ENCODE results near the gene OTUD3.

The OTUD3 gene

DNA sequence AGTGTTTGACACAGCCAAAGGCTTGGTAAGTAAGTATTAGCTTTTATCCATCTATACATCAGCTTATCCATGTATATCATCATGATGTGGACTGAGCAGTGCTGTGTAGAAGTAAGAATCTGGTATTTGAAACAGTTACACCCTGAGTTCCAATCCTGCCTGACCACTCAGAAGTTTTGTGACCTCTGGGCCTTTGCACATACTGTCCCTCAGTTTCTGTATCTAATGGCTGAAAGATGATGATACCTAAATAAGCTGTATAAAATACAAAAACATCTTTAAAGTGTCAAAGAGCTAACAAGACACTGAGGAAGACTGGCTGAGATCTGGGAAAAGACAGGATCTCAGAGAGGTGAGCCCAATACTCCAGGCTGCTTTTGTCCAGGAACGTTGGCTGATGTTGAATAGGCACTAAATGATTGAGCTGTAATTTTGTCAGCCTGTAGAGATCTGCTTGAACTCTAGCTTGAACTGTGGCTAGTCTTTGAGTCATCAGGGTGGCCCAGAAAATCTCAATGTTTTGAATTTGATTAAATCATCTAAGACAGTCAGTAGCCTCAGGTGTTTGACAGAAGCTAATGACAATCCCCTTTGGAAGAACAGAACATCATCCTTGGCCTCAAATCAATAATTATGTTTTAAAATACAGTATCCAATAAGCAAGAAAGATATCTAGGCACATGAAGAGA, 20.2 kb upstream of the OTUD3 start:
- Histone ChIP-seq H3K4me1 (ENCODE audit: control insufficient read depth, insufficient read depth, low read depth, low read length) (no peaks in the 10 kb centered on the region), H3K9ac (ENCODE audit: low read length) (no peak overlapping the region), H3K9me3 (ENCODE audit: control insufficient read depth, low read length) (peaks cover 6% of the 10 kb centered on the region), H3K36me3 (ENCODE audit: control insufficient read depth in 1 of 2, insufficient read depth in 2 of 2, low read depth in 1 of 2, low read length in 2 of 2) (no peaks in the 10 kb centered on the region), H3K4me2 (ENCODE audit: low read length, poor library complexity, severe bottlenecking) (no peak overlapping the region), H3K79me1 (replicated peaks; ENCODE audit: low read length, poor library complexity, severe bottlenecking) (no peaks in the 10 kb centered on the region), H4K8ac (ENCODE audit: low read length) (no peak overlapping the region), H3K4me3 (ENCODE audit: insufficient read depth in 1 of 2, low read depth in 1 of 2, low read length in 2 of 2) (no peak overlapping the region), H3K18ac (ENCODE audit: low read depth in 1 of 2, low read length in 2 of 2) (no peak overlapping the region), H4K91ac (ENCODE audit: low read length) (no peak overlapping the region), H2AFZ (ENCODE audit: low read depth, low read length) (no peak overlapping the region), H3K27me3 (ENCODE audit: control insufficient read depth in 1 of 2, insufficient read depth in 1 of 2, low read length in 2 of 2) (peaks cover 0 to 10% of the 10 kb centered on the region in 2 experiments), H2BK120ac (ENCODE audit: low read depth, low read length) (no peak overlapping the region), H2BK15ac (ENCODE audit: low read depth, poor library complexity, severe bottlenecking) (no peak overlapping the region), H2BK5ac (ENCODE audit: low read depth, low read length, poor library complexity, severe bottlenecking) (no peak overlapping the region), H3K27ac (ENCODE audit: low read length, poor library complexity, severe bottlenecking) (no peak overlapping the region), H2BK12ac (ENCODE audit: low read length in 2 of 2) (no peak overlapping the region), H2AK5ac (ENCODE audit: low read length, severe bottlenecking) (no peak overlapping the region), H3K4ac (ENCODE audit: low read depth in 1 of 2, low read length in 2 of 2) (no peak overlapping the region), H3K23ac (ENCODE audit: low read length in 2 of 2) (no peak overlapping the region), H3K14ac (ENCODE audit: low read length in 2 of 2) (no peak overlapping the region)
- no peak for DNase-seq
- 83% methylated on average over 1 of the region's 1 CpG for WGBS

DNA sequence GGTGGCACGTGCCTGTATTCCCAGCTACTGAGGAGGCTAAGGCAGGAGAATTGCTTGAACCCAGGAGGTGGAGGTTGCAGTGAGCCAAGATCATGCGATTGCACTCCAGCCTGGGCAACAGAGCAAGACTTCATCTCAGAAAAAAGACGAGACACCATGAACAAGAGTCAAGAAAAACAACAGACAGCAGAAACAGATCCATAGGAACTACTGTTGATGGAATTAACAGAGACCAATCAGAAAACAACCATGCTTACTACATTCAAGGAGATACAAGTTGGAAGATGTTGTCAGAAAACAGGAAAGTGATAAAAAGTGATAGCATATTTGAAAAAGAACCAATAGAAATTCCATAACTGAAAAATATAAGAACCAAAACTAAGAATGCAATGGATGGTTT, 19.3 kb upstream of the OTUD3 start:
- no peak overlapping the region for H2BK5ac ChIP-seq (ENCODE audit: low read depth, low read length, poor library complexity, severe bottlenecking)
- H3K18ac ChIP-seq (ENCODE audit: low read depth in 1 of 2, low read length in 2 of 2) = no peak overlapping the region
- no peak overlapping the region for H2BK15ac ChIP-seq (ENCODE audit: low read depth, poor library complexity, severe bottlenecking)
- H4K8ac ChIP-seq (ENCODE audit: low read length) = no peak overlapping the region
- H4K91ac ChIP-seq (ENCODE audit: low read length) = no peak overlapping the region
- no peak overlapping the region for H3K4ac ChIP-seq (ENCODE audit: low read depth in 1 of 2, low read length in 2 of 2)
- H3K36me3 ChIP-seq (ENCODE audit: control insufficient read depth in 1 of 2, insufficient read depth in 2 of 2, low read depth in 1 of 2, low read length in 2 of 2) = no peaks in the 10 kb centered on the region
- no peak overlapping the region for H2AFZ ChIP-seq (ENCODE audit: low read depth, low read length)
- H2AK5ac ChIP-seq (ENCODE audit: low read length, severe bottlenecking) = no peak overlapping the region
- H3K9me3 ChIP-seq (ENCODE audit: control insufficient read depth, low read length) = peaks cover 6% of the 10 kb centered on the region
- H3K23ac ChIP-seq (ENCODE audit: low read length in 2 of 2) = no peak overlapping the region
- no peak overlapping the region for H3K9ac ChIP-seq (ENCODE audit: low read length)
- DNase-seq = no peak
- H2BK12ac ChIP-seq (ENCODE audit: low read length in 2 of 2) = no peak overlapping the region
- H3K4me1 ChIP-seq (ENCODE audit: control insufficient read depth, insufficient read depth, low read depth, low read length) = no peaks in the 10 kb centered on the region
- no peak overlapping the region for H3K27ac ChIP-seq (ENCODE audit: low read length, poor library complexity, severe bottlenecking)
- no peak overlapping the region for H3K4me2 ChIP-seq (ENCODE audit: low read length, poor library complexity, severe bottlenecking)
- WGBS = 92% methylated on average over 2 of the region's 3 CpGs
- no peak overlapping the region for H2BK120ac ChIP-seq (ENCODE audit: low read depth, low read length)
- H3K14ac ChIP-seq (ENCODE audit: low read length in 2 of 2) = no peak overlapping the region
- H3K27me3 ChIP-seq (ENCODE audit: control insufficient read depth in 1 of 2, insufficient read depth in 1 of 2, low read length in 2 of 2) = peaks cover 0 to 10% of the 10 kb centered on the region in 2 experiments
- H3K79me1 ChIP-seq (replicated peaks; ENCODE audit: low read length, poor library complexity, severe bottlenecking) = no peaks in the 10 kb centered on the region
- H3K4me3 ChIP-seq (ENCODE audit: insufficient read depth in 1 of 2, low read depth in 1 of 2, low read length in 2 of 2) = no peak overlapping the region

DNA sequence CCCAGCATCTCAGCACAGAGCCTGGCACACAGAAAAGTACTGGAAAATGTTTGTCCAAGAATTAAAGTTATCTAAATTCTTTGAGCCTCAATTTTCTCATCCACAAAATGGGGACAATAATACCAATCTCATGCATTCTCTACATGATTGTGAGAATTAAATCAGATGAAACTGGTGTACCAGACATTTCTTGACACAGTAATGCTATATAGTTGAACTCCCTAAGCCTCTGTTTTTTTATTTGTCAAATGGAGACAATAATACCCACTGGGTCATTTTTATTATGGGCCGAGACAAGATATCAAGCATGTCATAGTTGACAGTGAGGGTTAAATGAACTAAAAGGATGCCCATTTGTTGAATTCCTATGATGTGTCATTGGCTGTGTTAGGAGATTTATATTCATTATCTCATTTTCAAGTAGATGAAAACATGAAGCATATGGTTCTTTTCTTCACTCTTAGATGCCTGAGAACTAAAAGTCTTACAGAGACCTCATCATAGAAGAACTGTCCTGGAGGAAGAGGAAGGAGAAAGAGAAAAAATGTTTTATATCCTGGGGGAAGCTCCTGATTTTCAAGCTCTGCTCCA, 17.5 kb upstream of the OTUD3 start:
- DNase-seq = peak; percentile 19
- Histone ChIP-seq H2BK5ac (ENCODE audit: low read depth, low read length, poor library complexity, severe bottlenecking) (no peak overlapping the region), H2AFZ (ENCODE audit: low read depth, low read length) (no peak overlapping the region), H2BK120ac (ENCODE audit: low read depth, low read length) (no peak overlapping the region), H2AK5ac (ENCODE audit: low read length, severe bottlenecking) (no peak overlapping the region), H3K9ac (ENCODE audit: low read length) (no peak overlapping the region), H2BK12ac (ENCODE audit: low read length in 2 of 2) (peak overlapping the region in 1 of 2 experiments; percentile 71), H2BK15ac (ENCODE audit: low read depth, poor library complexity, severe bottlenecking) (no peak overlapping the region), H4K8ac (ENCODE audit: low read length) (no peak overlapping the region), H3K4me3 (ENCODE audit: insufficient read depth in 1 of 2, low read depth in 1 of 2, low read length in 2 of 2) (no peak overlapping the region), H3K27ac (ENCODE audit: low read length, poor library complexity, severe bottlenecking) (no peak overlapping the region), H3K4me2 (ENCODE audit: low read length, poor library complexity, severe bottlenecking) (no peak overlapping the region), H3K18ac (ENCODE audit: low read depth in 1 of 2, low read length in 2 of 2) (peak overlapping the region in 1 of 2 experiments; percentile 73), H3K14ac (ENCODE audit: low read length in 2 of 2) (no peak overlapping the region), H3K23ac (ENCODE audit: low read length in 2 of 2) (no peak overlapping the region), H4K91ac (ENCODE audit: low read length) (peak overlapping the region; percentile 29), H3K4ac (ENCODE audit: low read depth in 1 of 2, low read length in 2 of 2) (peak overlapping the region in 1 of 2 experiments; percentile 27), H3K36me3 (ENCODE audit: control insufficient read depth in 1 of 2, insufficient read depth in 2 of 2, low read depth in 1 of 2, low read length in 2 of 2) (no peaks in the 10 kb centered on the region), H3K9me3 (ENCODE audit: control insufficient read depth, low read length) (peaks cover 6% of the 10 kb centered on the region), H3K79me1 (replicated peaks; ENCODE audit: low read length, poor library complexity, severe bottlenecking) (no peaks in the 10 kb centered on the region), H3K4me1 (ENCODE audit: control insufficient read depth, insufficient read depth, low read depth, low read length) (no peaks in the 10 kb centered on the region), H3K27me3 (ENCODE audit: control insufficient read depth in 1 of 2, insufficient read depth in 1 of 2, low read length in 2 of 2) (peaks cover 0 to 10% of the 10 kb centered on the region in 2 experiments)
- 80% methylated on average over 1 of the region's 1 CpG for WGBS

DNA sequence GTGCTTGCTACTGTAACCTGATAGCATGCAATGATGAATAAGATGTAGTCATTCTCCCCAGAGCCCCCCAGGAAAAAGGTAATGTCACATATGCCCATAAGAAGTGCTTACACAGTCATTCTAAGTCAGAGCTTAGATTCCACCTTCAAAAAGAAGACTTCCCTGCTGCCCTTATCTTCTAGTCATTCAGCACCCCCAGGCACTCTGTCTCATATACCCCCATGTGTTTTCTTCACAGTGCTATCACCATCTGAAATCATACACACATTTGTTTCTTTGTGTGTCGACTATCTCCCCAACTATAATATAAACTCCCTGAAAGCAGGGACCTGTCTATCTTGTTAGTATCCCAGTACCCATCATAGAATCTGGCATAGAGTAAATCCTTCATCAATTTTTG, 16.2 kb upstream of the OTUD3 start:
- Histone ChIP-seq H2BK12ac (ENCODE audit: low read length in 2 of 2) (no peak overlapping the region), H3K9me3 (ENCODE audit: control insufficient read depth, low read length) (peaks cover 6% of the 10 kb centered on the region), H3K23ac (ENCODE audit: low read length in 2 of 2) (no peak overlapping the region), H2AFZ (ENCODE audit: low read depth, low read length) (no peak overlapping the region), H3K4me1 (ENCODE audit: control insufficient read depth, insufficient read depth, low read depth, low read length) (no peaks in the 10 kb centered on the region), H4K91ac (ENCODE audit: low read length) (no peak overlapping the region), H3K14ac (ENCODE audit: low read length in 2 of 2) (no peak overlapping the region), H2BK120ac (ENCODE audit: low read depth, low read length) (no peak overlapping the region), H2BK5ac (ENCODE audit: low read depth, low read length, poor library complexity, severe bottlenecking) (no peak overlapping the region), H2BK15ac (ENCODE audit: low read depth, poor library complexity, severe bottlenecking) (no peak overlapping the region), H3K79me1 (replicated peaks; ENCODE audit: low read length, poor library complexity, severe bottlenecking) (no peaks in the 10 kb centered on the region), H2AK5ac (ENCODE audit: low read length, severe bottlenecking) (no peak overlapping the region), H4K8ac (ENCODE audit: low read length) (no peak overlapping the region), H3K27ac (ENCODE audit: low read length, poor library complexity, severe bottlenecking) (no peak overlapping the region), H3K18ac (ENCODE audit: low read depth in 1 of 2, low read length in 2 of 2) (no peak overlapping the region), H3K9ac (ENCODE audit: low read length) (peak overlapping the region; percentile 44), H3K4me3 (ENCODE audit: insufficient read depth in 1 of 2, low read depth in 1 of 2, low read length in 2 of 2) (no peak overlapping the region), H3K4me2 (ENCODE audit: low read length, poor library complexity, severe bottlenecking) (no peak overlapping the region), H3K4ac (ENCODE audit: low read depth in 1 of 2, low read length in 2 of 2) (no peak overlapping the region), H3K36me3 (ENCODE audit: control insufficient read depth in 1 of 2, insufficient read depth in 2 of 2, low read depth in 1 of 2, low read length in 2 of 2) (no peaks in the 10 kb centered on the region), H3K27me3 (ENCODE audit: control insufficient read depth in 1 of 2, insufficient read depth in 1 of 2, low read length in 2 of 2) (peaks cover 0 to 5% of the 10 kb centered on the region in 2 experiments)
- no peak for DNase-seq
- WGBS = 93% methylated on average over 1 of the region's 1 CpG

Measured in mesenchymal stem cell (in vitro differentiated cells and primary cell).